Pancreas (tissue), 10 donors: ENCODE measurements around the gene SPATA33. TPM values are rescaled to one million over a fixed set of nuclear protein-coding genes. Genes with fewer than 3 reads are reported as not detected.
"Not testable (repeated sequence)": the region's sequence is repeated elsewhere in the genome, so short reads cannot be mapped to it uniquely, and the experiment has no call there.

Source experiments
- ATAC-seq, 4 donors: fragments of 200-7000 bp; cut with Tn5 transposase; one replicate each; pipeline versions ENCODE4 v1.8.0 to v1.9.1; 2020; ENCODE audit warnings: mild to moderate bottlenecking in 4 of 4, moderate library complexity in 4 of 4
- DNase-seq, 6 donors: peaks; one replicate each; pipeline ENCODE4 v3.0.0-alpha.2; 2020
- FAIRE-seq: peaks from 2 replicates; lab custom pipeline; 2012; peaks lifted over from hg19 to GRCh38; lab: Jason Lieb, UNC
- H3K27ac ChIP-seq, 4 donors: fragments of 200-600 bp; sonication (generic); 1 replicate in 3 of 4; 2 replicates in 1 of 4; pipeline versions ENCODE4 v1.5.0 to v1.8.0; 2020
- H3K27me3 ChIP-seq, 4 donors: fragments of 200-600 bp; one replicate each; pipeline ENCODE4 v1.8.0; 2021
- H3K36me3 ChIP-seq, 3 donors: fragments of 200-600 bp; sonication (generic) in 1 of 3; one replicate each; pipeline versions ENCODE4 v1.5.0 to v1.8.0; 2020 to 2021
- H3K4me1 ChIP-seq, 3 donors: fragments of 200-600 bp; one replicate each; pipeline ENCODE4 v1.8.0; 2021
- H3K4me3 ChIP-seq, 4 donors: fragments of 200-600 bp; sonication (generic) in 2 of 4; one replicate each; pipeline versions ENCODE4 v1.5.0 to v1.8.0; 2020 to 2021
- H3K9me3 ChIP-seq, 4 donors: fragments of 200-600 bp; one replicate each; pipeline ENCODE4 v1.8.0; 2021
- WGBS, 2 donors: extraction: QIAGEN DNeasy Blood & Tissue Kit; methylation state at CpG; one replicate each; pipeline ENCODE4 v1.1.7; 2013; 5-methylcytosine and 5-hydroxymethylcytosine counted together
- intact Hi-C, 3 donors: fragments of 100-400 bp; cut with DNase I; formaldehyde crosslinking; loops; one replicate each; pipeline versions ENCODE4 v1.11.1 to v1.14.2; 2022
- polyA plus RNA-seq, 2 donors: library from polyadenylated mRNA; stranded (reverse); fragments of 200-250 nt; gene quantifications; one replicate each; pipeline ENCODE4 v1.2.3, GENCODE V29; 2013
- total RNA-seq, 6 donors: library from RNA; stranded (reverse); fragmentation: NEBNext Ultra II Directional in 4 of 6; extraction: Animal tissue kit (Norgen Biotek cat#: 25700) in 4 of 6; gene quantifications; one replicate each; pipeline versions ENCODE4 v1.2.1 to v1.2.4, GENCODE V29; 2021 to 2023
- TF ChIP-seq, protein P1 (sequence below), 4 donors: fragments of 200-600 bp; sonication (generic) in 3 of 4; IDR thresholded peaks; one replicate each; pipeline versions ENCODE4 v1.5.0 to v1.8.0; 2021; ENCODE audit warnings: antibody characterized with exemption in 4 of 4
- donor health status: healthy with polysubstance abuse.
- donor health status: DM: no; HTN: no; CAD: no; lungs with moderate emphysema.
- donor health status: DM: no; HTN: no; CAD: no.
- donor health status: control.
- donor health status: control.
- donor health status: Bipolar disorder and iron deficiency.
- donor health status: DM: yes; HTN: yes; CAD: no.
- donor health status: DM: no; HTN: no; CAD: no.
- donor health status: DM: no; HTN: no; CAD: no.
- donor health status: DM: yes; HTN: yes; CAD: no.

The SPATA33 gene
- total and polyA plus RNA-seq, 8 donors: 2.4 to 9.3 (median 3.8) TPM

DNA sequence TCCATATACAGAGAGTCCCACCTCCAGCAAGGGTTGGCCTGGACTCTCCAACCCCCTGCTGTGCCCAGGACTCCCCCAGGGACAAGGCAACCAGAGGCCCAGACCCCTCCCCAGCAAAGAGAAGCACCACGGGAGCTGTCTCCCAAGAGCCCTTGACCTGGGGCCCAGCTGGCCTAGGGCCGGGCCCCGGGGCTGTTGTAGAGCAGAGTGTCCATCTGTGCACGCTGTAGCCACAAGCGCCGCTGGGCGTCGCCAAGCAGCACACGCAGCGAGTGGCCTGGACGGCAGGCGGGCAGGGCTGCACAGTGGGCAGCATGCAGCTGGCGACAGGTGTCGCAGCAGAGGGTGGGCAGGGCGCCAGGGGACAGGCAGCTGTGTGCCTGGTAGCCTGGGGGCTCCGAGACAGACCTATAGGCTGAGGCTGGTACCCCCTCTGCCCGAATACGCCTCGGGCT is 39.6 kb downstream of the SPATA33 start:
- intact Hi-C loops: no loop called here
- WGBS, 2 donors: 91% methylated on average over 19 of the region's 19 CpGs

DNA sequence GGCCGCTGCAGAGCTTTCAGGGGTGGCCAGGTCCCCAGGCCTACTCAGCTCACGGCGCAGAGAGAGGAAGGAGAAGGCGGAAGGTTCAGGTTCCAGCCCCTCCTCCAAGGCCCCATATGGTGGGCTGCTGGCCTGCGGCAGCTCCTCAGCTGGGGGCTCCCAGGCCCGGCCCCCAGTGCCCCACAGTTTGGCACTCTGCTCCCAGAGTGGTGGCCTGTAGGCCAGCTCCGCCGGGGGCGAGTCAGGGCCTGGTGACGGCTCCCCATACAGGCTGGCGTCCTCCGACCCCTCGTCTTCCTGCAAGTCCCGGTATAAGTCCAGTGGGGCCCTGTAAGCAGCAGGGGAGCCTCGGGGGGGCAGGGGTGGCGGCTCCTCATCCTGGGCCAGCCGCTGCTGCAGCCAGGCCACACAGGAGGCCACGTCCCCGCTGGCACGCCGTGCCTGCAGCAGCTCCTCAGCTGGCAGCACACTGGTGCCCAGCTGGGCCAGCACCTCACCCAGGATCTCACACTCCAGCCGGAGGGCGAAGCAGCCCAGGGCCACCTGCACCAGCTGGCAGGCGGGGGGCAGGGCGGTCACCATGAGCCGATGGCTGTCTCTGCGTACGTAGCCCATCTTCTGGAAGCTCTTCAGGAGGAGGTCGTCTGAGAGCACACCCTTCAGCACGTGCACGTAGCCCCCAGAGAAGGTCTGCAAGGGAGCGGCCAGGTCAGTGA is 40.1 kb downstream of the SPATA33 start:
- intact Hi-C loops: no loop called here
- ATAC-seq (no peak), FAIRE-seq (no peak), DNase-seq (peak in 2 of 6 donors; percentile 55 to 84)
- Histone ChIP-seq H3K27me3 (no peaks in the 10 kb centered on the region), H3K27ac (no peak overlapping the region), H3K36me3 (peaks cover 0 to 18% (median 18%) of the 10 kb centered on the region in 3 donors), H3K4me1 (peaks cover 0 to 9% (median 7%) of the 10 kb centered on the region in 3 donors), H3K4me3 (no peak overlapping the region), H3K9me3 (no peaks in the 10 kb centered on the region)
- 89 to 90% methylated on average over 31 to 32 of the region's 32 CpGs for WGBS, 2 donors
- TF ChIP-seq, protein P1, sequence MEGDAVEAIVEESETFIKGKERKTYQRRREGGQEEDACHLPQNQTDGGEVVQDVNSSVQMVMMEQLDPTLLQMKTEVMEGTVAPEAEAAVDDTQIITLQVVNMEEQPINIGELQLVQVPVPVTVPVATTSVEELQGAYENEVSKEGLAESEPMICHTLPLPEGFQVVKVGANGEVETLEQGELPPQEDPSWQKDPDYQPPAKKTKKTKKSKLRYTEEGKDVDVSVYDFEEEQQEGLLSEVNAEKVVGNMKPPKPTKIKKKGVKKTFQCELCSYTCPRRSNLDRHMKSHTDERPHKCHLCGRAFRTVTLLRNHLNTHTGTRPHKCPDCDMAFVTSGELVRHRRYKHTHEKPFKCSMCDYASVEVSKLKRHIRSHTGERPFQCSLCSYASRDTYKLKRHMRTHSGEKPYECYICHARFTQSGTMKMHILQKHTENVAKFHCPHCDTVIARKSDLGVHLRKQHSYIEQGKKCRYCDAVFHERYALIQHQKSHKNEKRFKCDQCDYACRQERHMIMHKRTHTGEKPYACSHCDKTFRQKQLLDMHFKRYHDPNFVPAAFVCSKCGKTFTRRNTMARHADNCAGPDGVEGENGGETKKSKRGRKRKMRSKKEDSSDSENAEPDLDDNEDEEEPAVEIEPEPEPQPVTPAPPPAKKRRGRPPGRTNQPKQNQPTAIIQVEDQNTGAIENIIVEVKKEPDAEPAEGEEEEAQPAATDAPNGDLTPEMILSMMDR (IDR thresholded peaks at IDR 0.05): no peak

More for the DNA sequence above, 39.6 kb downstream of the SPATA33 start:
- Histone ChIP-seq H3K4me3 (no peak overlapping the region), H3K4me1 (peaks cover 0 to 9% (median 7%) of the 10 kb centered on the region in 3 donors), H3K9me3 (no peaks in the 10 kb centered on the region), H3K27ac (no peak overlapping the region), H3K27me3 (no peaks in the 10 kb centered on the region), H3K36me3 (peaks cover 0 to 24% (median 18%) of the 10 kb centered on the region in 3 donors)
- TF ChIP-seq, protein P1 (IDR thresholded peaks at IDR 0.05): no peak
- ATAC-seq: no peak
- peak in 4 of 6 donors; percentile 43 to 90 (median 74) for DNase-seq
- no peak for FAIRE-seq

DNA sequence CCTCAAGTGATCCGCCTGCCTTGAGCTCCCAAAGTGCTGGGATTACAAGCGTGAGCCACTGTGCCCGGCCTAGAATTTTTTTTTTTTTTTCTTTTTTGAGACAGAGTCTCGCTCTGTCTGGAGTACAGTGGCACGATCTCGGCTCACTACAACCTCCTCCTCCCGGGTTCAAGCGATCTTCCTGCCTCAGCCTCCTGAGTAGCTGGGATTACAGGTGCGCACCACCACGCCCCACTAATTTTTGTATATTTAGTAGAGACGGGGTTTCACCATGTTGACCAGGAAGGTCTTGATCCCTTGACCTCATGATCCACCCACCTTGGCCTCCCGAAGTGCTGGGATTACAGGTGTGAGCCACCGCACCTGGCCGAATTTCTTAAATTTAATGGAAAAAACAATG is 41.1 kb downstream of the SPATA33 start:
- peak in 1 of 6 donors; percentile 9 for DNase-seq

DNA sequence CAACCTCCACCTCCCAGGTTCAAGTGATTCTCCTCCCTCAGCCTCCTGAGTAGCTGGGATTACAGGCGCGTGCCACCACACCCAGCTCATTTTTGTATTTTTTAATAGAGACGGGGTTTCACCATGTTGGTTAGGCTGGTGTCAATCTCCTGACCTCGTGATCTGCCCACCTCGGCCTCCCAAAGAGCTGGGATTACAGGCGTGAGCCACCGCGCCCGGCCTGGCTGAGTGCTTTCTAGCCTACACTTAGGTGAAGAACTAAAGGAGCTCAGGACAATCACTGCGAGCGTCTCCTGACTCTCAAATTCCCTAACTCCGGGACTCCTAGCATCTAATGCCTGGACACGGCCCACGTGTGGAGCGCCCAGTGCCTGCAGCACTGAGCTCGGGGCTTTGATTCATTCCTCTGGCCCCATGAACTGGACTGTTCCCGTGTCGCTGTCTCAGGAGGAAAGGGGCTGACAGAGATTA is 42.0 kb downstream of the SPATA33 start:
- H3K27ac ChIP-seq: peak overlapping the region; percentile 67 to 97 (median 92)
- ATAC-seq, H3K4me1 ChIP-seq, DNase-seq, H3K9me3 ChIP-seq, H3K4me3 ChIP-seq, H3K36me3 ChIP-seq, intact Hi-C loops, FAIRE-seq, H3K27me3 ChIP-seq: not testable (repeated sequence)
- WGBS, 2 donors: 52 to 56% methylated on average over 18 of the region's 18 CpGs

More for the DNA sequence above, 41.1 kb downstream of the SPATA33 start:
- H3K4me3 ChIP-seq, intact Hi-C loops, H3K36me3 ChIP-seq, H3K9me3 ChIP-seq, FAIRE-seq, H3K27ac ChIP-seq, ATAC-seq, H3K27me3 ChIP-seq, H3K4me1 ChIP-seq: not testable (repeated sequence)
- WGBS, 2 donors: 96 to 97% methylated on average over 14 of the region's 14 CpGs

DNA sequence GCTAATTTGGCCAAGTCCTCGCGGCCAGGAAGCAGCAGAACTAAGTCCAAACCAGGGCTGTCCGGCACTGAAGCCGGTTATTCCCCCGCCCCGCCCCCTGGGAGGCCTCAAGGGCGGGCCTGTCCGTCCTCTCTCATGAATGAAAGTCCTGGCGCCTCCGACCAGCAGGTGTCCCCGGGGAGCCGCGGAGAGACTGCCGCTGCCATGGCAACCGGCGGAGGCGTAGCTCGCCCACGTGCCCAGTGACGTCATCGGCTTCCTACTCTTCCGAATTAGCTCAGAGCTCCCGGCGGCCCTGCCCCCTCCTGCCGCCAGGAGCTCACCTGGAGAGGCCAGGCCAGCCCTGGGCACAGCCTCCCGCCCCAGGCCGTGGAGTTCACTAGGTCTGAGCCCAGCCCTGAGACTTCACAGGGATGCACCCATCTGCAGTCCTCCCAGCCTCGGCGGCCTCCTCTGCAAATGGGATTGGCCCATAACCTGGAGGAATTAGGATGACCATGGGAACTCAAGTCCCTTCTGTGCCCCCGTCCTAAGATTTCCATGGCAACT is 42.5 kb downstream of the SPATA33 start:
- TF ChIP-seq, protein P1 (IDR thresholded peaks at IDR 0.05): peak; percentile 76 to 87 (median 80)
- ATAC-seq (peak; percentile 68 to 81 (median 70)), DNase-seq (peak; percentile 99 to 100 (median 100)), FAIRE-seq (peak; percentile 26)
- H3K27me3 ChIP-seq: no peaks in the 10 kb centered on the region
- intact Hi-C loops: no loop called here
- H3K4me1 ChIP-seq: peaks cover 0 to 9% (median 7%) of the 10 kb centered on the region in 3 donors
- WGBS, 2 donors: 0% methylated on average over 28 to 30 of the region's 30 CpGs
- no peaks in the 10 kb centered on the region for H3K36me3 ChIP-seq
- H3K27ac ChIP-seq: peak overlapping the region; percentile 88 to 97 (median 94)
- H3K4me3 ChIP-seq: peak overlapping the region; percentile 56 to 76 (median 70)
- H3K9me3 ChIP-seq: no peaks in the 10 kb centered on the region
